Amniotic epithelial cell (primary cell): ENCODE measurements around the gene RAD23B.
A peak's percentile ranks its signal among the peaks of the same experiment; 100 is the strongest.

ENCODE experiments used
- DNase-seq: peaks from one replicate; pipeline ENCODE4 v3.0.0-alpha.2; 2010; ENCODE audit warnings: low read depth

The RAD23B gene

DNA sequence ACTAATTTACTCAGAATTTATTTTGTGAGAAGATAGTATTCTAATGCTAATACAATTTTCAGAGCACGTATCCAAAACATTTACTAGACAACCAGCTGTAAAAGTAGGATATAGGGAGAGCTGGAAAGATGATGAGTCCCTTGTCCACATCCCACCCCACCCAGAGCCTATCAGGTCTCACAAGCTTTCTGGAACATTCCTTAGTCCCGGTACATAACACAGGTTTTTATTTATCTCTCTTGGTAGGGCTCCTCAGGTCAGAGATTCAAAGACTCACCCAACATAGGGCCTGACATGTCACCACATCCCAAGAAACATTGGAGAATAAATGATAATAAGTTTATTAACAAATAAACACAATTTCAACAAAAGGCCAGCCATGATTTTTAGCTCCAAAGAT is 13.8 kb upstream of the RAD23B start:
- DNase-seq, result no peak

DNA sequence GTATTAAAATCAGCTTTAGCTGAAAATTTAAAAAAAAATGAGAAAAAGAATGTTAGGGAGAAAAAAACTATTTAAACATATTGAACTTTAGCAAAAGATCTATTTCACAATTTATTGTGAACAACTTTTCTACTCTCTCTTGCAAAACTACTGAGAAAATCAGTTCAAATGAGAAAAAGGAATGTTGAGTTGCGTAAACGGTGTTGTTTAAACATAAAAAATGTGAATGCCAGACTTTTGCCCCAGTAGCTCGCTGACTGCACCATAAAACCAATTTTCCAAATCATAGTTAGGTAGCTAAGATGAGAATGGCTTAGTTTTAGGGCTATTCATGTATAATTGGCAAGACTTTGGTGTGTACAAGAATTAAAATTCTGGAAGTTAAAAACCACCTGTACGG is 13.4 kb upstream of the RAD23B start:
- DNase-seq, result peak; percentile 76

DNA sequence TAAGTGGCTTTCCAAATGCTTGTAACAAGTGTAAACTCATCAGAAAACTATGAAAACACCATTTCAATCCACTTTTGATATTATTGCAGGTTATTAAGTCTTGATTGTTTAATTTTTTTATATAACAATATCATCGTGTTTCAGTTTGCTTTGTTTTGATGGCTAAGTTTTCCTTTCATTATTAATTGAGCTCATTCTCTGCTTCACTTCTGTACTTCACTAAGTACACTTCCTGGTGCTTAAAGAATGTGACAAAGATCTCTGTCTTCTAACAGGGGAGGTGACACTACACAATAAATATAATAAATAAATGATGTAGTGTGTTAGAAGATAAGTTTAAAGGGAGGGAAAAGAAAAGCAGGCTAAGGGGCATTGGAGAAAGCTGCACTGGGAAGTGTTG is 13.0 kb upstream of the RAD23B start:
- no peak for DNase-seq

DNA sequence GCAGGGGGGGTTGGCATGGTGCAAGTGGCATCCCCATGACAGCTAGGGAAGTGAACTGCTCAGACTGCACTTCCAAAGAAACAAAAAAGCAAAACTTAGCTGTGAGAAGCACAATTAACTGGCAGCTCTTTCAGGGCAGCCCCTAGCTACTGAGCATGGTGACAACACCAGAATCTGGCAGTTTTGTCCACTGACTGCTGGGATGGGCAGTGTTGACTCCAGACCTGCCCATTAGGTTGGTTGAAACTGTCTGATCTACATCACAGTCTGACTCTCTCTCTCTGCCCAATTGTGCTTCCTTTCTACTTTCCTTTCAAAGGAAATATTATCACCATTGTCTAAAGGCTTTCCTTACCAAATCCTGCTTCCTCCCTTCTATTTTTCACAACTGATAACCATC is 12.5 kb upstream of the RAD23B start:
- DNase-seq, result no peak

DNA sequence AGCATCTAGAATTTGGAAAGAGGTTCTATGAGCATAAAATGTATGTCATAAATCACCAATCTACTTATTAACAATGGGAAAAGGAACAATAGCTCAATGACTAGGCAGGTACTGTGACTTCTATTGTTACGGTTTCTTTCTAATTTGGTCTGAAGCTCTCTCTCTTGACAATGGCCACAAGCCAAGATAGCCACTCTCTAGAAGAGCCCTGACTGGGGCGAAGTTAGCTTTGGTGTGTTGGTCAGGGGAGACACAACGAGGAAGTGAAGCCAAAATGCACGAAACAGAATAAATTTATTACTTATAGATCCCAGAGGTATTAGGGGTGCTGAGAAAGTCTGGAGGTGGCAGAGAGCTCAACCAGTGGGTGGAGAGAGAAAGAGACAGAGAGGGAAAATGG is 9.4 kb upstream of the RAD23B start:
- DNase-seq, result no peak

DNA sequence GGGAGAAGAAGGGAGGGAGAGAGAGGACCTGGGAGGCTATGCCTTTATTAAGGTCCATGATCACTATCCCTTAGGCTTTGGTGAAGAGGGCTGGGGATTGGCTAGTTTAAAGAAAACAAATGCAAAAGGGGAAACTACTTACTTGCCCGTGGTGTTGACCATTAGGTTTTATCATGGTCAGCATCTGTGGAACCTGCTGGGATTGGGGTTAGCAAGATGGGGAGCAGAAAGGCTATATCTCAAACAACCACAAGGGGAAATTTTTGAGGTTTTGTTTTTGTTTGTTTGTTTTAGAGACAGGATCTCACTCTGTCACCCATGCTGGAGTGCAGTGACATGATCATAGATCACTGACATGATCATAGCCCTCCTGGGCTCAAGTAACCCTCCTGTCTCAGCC is 9.0 kb upstream of the RAD23B start:
- no peak for DNase-seq

DNA sequence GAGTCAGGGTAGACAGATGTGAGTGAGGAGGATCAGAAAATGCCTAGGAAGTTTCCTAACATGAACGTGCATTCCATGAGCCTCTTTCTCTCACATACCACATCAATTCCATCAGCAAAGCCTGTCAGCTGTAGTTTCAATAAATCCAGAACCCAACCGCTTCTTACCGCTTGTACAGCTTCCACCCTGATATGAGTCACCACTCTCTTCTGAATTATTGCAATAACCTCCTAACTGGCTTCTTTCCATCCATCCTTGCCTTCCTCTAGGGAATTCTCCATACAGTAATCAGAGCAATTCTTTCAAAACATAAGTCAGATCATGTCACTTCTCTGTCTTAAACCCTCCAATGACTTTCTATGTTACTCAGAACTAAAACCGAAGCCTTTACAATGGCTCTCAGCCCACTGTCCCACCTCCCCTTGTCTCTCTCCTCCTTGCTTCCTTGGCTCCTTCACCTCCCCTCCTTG is 8.1 kb upstream of the RAD23B start:
- peak; percentile 100 for DNase-seq

DNA sequence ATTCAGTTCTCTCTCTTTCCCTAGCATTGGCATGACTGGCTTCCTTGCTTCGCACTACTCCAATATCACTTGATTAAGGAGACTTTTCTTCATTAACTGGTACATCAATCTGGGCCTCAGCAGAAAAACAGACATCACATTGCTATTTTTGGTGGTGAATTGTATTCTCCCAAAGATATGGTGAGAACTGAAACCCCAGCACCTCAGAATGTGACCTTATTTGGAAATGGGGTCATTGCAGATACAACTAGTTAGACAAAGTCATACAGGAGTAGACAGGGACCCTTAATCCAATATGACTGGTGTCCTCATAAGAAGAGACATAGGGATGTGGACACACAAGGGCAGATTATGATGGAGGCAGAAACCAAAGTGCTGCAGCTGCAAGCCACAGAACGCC is 7.5 kb upstream of the RAD23B start:
- no peak for DNase-seq

DNA sequence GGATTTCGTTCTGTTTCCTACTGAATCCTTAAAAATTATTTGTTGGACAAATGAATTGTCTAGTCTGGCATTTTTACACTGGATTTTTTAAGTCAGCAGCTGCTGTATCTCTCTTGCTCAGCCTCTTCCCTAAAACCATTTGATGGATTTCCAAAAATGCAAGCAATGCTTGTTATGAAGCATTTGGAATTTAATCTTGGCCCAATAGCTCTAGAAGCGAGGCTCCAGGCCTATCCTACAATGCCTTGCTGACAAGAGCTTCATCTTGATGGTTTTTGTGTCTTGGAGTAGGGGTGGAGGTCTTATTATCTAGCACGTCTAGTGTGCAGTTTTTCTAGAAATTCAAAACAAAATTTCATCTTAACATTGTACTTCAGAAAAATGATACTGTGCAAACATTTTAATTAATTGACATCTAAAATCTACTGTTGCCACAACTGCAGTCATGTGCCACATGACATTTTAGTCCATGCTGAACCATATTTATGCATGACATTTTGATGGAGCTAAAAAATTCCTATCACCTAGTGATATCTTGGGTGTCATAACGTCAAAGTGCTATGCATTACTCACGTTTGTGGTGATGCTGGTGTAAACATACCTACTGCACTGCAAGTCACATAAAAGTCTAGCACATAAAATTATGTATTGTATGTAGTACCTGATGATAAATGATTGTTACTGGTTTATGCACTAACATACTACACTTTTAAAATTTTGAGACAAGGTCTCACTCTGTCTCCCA is 5.9 kb upstream of the RAD23B start:
- peak; percentile 54 for DNase-seq

DNA sequence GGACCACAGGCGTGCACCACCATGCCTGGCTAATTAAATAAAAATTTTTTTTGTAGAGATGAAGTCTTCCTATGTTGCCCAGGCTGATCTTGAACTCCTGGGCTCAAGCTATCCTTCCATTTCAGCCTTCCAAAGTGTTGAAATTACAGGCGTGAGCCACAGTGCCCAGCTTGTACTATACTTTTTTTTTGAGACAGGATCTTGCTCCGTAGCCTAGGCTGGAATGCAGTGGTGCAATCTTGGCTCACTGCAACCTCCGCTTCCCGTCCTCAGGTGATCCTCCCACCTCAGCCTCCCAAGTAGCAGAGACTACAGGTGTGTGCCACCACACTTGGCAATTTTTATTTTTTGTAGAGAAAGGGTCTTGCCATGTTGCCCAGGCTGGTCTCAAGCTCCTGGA is 5.3 kb upstream of the RAD23B start:
- DNase-seq, result no peak

DNA sequence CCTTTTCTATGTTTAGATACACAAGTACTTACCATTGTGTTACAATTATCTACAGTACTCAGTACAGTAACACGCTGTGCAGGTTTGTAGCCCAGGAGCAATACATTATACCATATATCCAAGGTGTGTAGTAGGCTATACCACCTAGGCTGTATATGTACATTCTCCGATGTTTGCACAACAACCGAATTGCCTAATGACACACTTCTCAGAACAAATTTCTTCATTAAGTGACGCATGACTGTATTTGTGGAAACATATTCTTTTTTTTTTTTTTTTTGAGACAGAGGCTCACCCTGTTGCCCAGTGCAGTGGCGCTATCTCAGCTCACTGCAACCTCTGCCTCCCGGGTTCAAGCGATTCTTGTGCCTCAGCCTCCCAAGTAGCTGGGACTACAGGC is 4.0 kb upstream of the RAD23B start:
- DNase-seq, result no peak

DNA sequence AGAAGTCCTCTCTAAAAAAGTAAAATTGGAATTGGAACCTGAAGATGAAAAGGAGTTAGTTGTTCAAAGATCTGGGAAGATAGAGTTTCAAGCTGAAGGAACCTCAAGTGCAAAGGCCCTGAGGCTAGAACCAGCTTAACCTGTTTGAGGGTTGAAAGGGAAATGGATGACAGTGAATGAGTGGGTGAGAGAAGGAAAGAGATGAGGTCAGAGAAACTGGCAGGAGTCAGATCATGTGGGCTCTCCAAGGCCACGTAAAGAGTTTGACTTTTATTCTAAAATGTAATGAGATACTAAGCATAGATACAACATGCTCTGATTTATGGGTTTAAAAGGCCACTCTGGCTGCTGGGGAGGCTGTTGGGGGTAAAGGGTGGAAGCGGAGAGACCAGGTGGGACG is 2.5 kb upstream of the RAD23B start:
- DNase-seq, result peak; percentile 66

DNA sequence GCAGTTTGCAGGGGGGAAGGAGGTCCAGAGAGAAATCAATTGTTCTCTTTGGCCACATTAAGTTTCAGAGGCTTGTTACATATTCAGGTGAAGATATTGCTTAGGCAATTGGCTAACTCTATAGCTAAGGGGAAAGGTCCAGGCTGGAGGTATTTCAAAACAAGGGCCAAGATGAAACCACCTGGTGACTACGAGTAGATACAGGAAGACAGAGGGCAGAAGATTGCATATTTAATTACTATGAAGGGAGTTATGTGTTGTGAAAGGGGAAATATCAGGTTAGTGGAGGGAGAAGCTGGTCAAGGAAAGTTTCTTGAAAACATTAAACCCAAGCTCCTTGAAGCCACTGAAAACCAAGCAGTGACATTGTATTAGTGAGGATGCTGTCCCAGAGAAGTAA is 1.9 kb upstream of the RAD23B start:
- no peak for DNase-seq

DNA sequence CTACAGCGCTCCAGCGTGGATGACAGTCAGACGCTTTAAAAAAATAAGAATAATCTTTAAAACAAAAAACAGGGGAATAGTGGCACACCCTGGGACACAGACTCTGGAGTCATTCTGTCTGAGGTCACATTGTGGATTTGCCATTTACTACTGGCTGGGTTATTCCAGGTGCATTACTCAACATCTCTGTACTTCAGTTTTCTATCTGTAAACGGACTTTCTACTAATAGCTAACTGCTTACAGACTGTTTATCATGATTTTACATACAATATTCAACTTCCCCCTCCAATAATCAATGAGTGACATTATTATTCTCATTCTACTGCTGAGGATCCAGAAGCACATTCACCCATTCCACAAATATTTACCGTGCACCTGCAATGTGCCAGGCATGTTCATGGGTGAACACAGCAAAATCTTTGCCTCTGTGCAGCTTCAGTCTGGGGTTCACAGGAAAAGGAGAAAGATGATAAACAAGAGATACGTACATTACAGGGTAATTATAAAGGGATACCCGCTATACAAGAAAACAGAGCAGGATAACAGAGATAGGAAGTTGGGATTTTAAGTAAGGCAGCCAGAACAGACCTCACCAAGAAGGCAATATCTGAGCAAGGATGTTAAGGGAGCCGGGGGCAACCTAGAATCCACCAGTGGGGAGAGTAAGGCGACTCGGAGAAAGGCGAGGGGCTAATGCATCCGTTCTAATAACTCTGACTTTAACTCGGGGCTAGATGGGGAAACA is 984 bp upstream of the RAD23B start:
- DNase-seq, result no peak

DNA sequence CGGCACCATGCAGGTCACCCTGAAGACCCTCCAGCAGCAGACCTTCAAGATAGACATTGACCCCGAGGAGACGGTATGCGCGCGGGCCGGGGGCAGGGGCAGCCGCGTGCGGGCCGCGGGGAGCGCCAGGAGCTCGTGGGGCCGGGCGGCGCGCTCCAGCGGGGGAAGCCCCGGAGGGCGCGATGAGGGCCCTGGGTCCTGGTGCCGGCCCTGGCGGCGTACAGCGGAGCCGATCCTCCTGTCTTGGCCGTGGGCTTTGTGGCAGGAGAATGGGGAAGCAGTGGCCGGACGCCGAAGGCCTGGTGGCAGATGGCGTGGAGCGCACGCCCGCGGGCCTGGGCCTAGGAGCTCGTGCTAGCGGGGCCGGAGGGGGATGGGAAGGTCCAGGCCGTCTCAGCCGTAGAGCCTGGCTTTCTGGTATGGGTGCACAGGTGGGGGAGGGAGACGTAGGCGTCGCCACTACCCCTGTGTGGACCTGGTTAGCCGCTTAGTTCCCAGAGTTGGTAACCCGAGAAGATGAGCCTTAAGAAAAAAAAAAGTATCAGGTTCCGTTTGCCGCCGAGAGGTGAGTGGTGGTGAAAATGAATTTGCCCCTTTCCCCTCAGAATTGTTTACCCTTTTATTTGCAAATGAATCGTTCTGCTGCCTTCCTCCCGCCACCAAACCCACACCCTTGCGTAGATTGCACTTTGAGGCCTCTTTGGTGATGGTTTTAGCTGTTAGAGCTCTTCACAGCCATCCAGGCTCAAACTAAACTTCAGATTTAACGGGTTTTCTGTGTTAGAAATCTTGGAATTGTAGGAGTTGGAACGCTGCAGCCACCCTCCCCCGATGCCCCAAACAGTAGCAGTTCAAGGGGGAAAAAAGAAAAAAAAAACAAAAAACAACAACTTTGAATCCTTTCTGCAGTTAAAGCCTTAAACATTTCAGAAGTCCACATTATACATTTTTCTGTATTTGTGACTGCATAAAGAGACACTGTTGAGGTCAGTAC is 841 bp downstream of the RAD23B start:
- DNase-seq, result peak; percentile 64

DNA sequence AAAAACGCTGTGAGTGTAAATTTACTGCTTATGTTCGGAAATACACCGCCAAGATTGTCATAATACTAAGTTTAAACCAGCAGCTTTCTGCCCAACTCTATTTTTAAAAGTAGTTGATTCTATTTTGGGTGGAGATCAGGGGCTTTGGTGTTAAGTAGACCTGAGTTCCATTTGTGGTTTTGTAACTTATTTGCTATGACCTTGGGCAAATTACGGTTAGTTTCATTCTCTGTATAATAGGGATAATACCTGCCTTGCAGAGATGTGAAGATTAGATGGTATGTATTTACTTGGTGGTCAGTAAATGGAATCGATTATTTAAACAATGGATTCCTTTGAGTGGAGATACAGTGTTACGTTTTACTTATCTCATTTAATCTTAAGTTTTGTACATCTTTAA is 1.6 kb downstream of the RAD23B start:
- DNase-seq, result no peak

DNA sequence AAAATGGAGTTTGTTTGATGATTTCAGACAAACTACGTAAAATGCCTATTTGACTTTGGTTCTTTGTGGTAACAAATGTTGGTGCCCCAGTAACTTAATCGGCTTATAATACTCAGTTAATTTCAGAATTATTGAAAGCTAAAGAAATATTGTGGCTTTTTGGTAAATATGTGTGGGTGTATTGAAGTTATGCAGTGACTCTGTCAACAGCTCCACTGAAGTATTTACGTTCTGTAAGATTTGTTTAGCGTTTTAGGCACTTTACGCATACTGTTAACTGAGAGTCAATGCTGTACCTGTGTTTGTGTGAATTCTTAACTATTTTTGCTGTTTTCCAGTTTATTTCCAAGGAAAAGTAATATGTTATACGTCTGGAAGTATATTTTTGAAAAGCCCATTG is 2.2 kb downstream of the RAD23B start:
- peak; percentile 33 for DNase-seq

DNA sequence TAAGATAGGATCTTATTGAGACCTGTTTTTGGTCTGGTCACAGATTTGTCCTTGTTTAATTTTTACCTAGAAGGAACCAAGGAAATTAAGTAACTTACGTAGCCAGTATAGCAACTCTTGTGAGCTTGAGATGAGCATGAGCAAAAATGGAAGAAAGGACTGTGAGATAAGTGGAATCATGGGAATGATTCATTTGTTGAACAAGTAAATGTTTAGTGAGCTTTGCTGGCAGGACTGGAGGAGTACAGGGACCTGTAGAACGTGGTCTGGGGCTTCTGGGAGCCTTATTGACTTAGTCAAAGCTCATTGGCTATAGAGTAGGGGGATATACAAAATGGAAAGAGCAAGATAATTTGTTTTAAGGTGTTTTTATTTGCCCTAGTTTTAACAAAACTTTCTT is 3.0 kb downstream of the RAD23B start:
- peak; percentile 66 for DNase-seq

DNA sequence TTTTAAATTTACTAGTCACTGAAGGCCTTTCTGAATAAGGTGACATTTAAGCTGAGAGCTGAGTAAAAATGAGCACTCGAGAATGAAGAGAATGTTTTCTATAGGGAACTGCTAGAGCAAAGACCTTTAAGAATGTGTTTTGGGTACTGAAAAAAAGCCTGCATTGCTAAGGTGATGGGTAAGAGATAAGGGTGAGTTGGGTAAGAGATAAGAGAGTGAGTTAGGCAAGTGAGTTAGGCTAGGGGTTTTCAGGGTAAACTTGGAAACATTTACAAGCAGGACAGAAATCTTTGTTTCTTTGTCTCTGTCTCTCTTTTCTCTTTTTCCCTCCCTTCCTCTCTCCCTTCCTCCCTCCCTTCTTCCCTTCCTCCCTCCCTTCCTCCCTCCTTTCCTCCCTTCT is 5.6 kb downstream of the RAD23B start:
- DNase-seq, result peak; percentile 62

DNA sequence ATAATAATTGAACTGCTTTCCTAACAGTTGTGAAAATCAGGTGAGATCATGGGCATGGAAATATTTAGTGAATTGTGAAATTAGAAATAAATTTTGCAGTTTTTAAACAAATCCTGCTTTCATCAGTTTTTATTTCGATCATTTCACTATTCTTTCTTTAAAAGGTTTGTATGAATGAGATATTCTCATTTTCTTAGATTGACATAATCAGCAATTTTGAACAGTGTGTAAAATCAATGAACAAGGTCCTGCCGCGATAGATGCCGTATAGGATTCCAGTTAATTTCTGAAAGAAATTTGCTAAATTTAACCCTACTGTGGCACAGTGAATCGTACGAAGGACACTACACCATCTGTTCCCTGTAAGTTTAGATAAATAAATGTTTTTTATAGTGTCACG is 7.5 kb downstream of the RAD23B start:
- DNase-seq, result no peak

DNA sequence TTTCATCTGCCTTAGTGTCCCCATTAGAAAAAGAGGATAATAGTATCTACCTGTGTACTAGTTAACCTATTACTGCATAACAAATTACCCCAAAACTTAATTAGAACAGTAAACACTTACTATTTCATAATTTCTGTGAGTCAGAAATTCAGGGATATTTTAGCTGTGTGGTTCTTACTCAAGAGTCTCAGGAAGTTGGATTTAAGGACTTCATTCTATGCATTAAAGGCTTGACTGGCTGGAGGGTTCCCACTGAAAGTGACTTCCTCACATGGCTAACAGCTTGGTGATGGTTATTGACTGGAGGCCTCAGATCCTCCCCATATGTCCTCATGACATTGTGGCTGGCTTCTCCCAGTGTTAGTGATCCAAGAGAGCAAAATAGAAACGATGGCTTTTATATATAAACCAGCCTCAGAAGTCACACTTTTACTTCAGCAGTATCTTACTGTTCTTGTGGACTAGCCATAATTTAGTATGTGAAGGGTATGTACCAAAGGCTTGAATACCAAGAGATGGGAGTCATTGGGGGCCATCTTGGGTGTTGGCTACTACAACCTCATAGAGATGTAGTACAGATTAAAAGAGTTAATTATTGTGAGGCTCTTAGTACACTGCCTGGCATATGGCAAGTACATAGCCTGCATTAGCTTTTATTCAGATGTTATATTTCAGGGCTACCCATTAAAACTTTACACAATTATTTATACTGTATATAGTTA is 9.9 kb downstream of the RAD23B start:
- DNase-seq, result peak; percentile 34
